ENCODE data around the gene PDE4B. TPM values are rescaled to one million over a fixed set of nuclear protein-coding genes. Genes with fewer than 3 reads are reported as not detected.

The PDE4B gene
- total and polyA plus RNA-seq, 9 of the 15 experiments (the other 6 are each of a cell fraction or from before 2014, with no cell fraction given) = 0.09 TPM; not detected in 8

DNA sequence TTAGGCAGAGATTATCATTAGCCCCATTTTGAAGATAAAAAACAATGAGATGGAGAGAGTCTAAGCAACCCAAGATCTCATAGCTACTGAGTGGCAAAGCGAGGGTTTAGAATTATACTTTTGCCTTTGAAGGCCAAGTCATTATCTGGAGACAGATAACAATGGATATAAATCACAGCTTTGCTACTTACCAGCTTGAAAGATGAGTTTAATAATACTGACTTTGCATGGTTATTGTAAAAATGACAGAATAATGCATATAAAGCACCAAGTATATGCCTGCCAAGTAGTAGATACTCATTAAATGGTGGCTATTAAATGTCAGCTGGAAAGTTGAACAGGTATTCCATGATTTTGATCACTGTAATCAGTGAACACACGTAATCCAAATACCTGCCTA lies 499.6 kb downstream of the PDE4B start:
- Histone ChIP-seq H3K4me1 (replicated peaks in 1 of 2; ENCODE audit: control insufficient read depth in 2 of 2, insufficient read depth in 2 of 2, low read length in 2 of 2) (no peaks in the 10 kb centered on the region), H4K20me1 (replicated peaks; ENCODE audit: control insufficient read depth, insufficient read depth, low read length) (no peaks in the 10 kb centered on the region), H3K79me2 (ENCODE audit: control insufficient read depth, insufficient read depth, low read length) (no peaks in the 10 kb centered on the region), H3K4me2 (ENCODE audit: insufficient read depth, low read length) (no peak overlapping the region), H3K9me3 (replicated peaks; ENCODE audit: control insufficient read depth, insufficient read depth, low read depth, low read length) (no peaks in the 10 kb centered on the region), H2AFZ (ENCODE audit: low read depth, low read length) (no peak overlapping the region), H3K27ac (ENCODE audit: extremely low read depth, low read depth, low read length) (no peak overlapping the region), H3K9me1 (ENCODE audit: control insufficient read depth, insufficient read depth, low read length) (no peaks in the 10 kb centered on the region), H3K36me3 (ENCODE audit: control insufficient read depth, insufficient read depth, low read length) (no peaks in the 10 kb centered on the region), H3K27me3 (ENCODE audit: control insufficient read depth in 2 of 2, insufficient read depth in 2 of 2, low read length in 2 of 2) (no peaks in the 10 kb centered on the region), H3K4me3 (no peak overlapping the region), H3K9ac (ENCODE audit: insufficient read depth in 1 of 2, low read depth in 2 of 2, low read length in 2 of 2) (no peak overlapping the region)
- POLR2A ChIA-PET = interaction anchor here (1.0 kb wide), 2 partner anchors 9 to 10 kb away, joined by 3 to 4 read pairs; no protein-coding TSS in a partner anchor
- CTCF ChIA-PET (ENCODE audit: low intra/inter-chr PET ratio) = no interaction called here
- no peak for ATAC-seq
- FAIRE-seq = no peak
- no peak for DNase-seq (ENCODE audit: extremely low read depth in 1 of 4, low spot score in 3 of 4)
- BruUV-seq (replicated peaks) = no TSS peak
- in situ Hi-C loops (cut with MboI) (no loop called here), intact Hi-C loops (cut with micrococcal nuclease) (no loop called here)
- WGBS (ENCODE audit: insufficient coverage, low coverage, missing lambda C conversion rate) = 0% methylated on average over 2 of the region's 2 CpGs
- TF ChIP-seq ZNF232 (CRISPR knock-in tag; IDR thresholded peaks at IDR 0.05) (no peak), KAT8 (IDR thresholded peaks at IDR 0.05; ENCODE audit: low read depth) (no peak)

DNA sequence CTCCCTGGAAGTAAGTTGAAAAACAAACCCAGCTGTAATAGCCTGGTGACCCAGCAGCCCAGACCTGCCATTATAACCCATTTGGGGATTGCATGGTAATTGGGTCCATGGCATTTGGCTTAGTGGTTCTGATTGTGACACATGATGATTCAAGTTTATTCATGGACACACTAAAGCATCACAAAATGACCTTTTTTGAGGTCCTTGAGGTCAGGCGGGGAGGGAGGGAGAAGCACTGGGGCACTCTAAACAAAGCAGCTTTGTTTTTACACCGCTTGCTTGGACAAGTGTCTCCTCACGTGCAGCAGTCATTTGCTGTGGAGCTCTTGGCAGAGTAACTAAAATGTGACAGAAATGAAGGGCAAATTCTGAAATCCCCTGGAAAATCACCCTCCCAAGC lies 500.2 kb downstream of the PDE4B start:
- no peak overlapping the region for H2AFZ ChIP-seq (ENCODE audit: low read depth, low read length)
- BruUV-seq (replicated peaks) = no TSS peak
- no peaks in the 10 kb centered on the region for H3K9me1 ChIP-seq (ENCODE audit: control insufficient read depth, insufficient read depth, low read length)
- H3K27ac ChIP-seq (ENCODE audit: extremely low read depth, low read depth, low read length) = no peak overlapping the region
- H3K9me3 ChIP-seq (replicated peaks; ENCODE audit: control insufficient read depth, insufficient read depth, low read depth, low read length) = no peaks in the 10 kb centered on the region
- no peak overlapping the region for H3K4me2 ChIP-seq (ENCODE audit: insufficient read depth, low read length)
- 2% methylated on average over 3 of the region's 3 CpGs for WGBS (ENCODE audit: insufficient coverage, low coverage, missing lambda C conversion rate)
- DNase-seq (ENCODE audit: extremely low read depth in 1 of 4, low spot score in 3 of 4) (no peak), ATAC-seq (no peak), FAIRE-seq (no peak)
- H3K4me3 ChIP-seq = no peak overlapping the region
- no peaks in the 10 kb centered on the region for H3K36me3 ChIP-seq (ENCODE audit: control insufficient read depth, insufficient read depth, low read length)
- H3K79me2 ChIP-seq (ENCODE audit: control insufficient read depth, insufficient read depth, low read length) = no peaks in the 10 kb centered on the region
- H3K27me3 ChIP-seq (ENCODE audit: control insufficient read depth in 2 of 2, insufficient read depth in 2 of 2, low read length in 2 of 2) = no peaks in the 10 kb centered on the region
- CTCF ChIA-PET (ENCODE audit: low intra/inter-chr PET ratio) = no interaction called here
- H3K4me1 ChIP-seq (replicated peaks in 1 of 2; ENCODE audit: control insufficient read depth in 2 of 2, insufficient read depth in 2 of 2, low read length in 2 of 2) = no peaks in the 10 kb centered on the region
- no peaks in the 10 kb centered on the region for H4K20me1 ChIP-seq (replicated peaks; ENCODE audit: control insufficient read depth, insufficient read depth, low read length)
- POLR2A ChIA-PET = interaction anchor here (1.0 kb wide), 1 partner anchor 9 kb away, joined by 3 read pairs; no protein-coding TSS in a partner anchor
- intact Hi-C loops (cut with micrococcal nuclease) = no loop called here
- no peak overlapping the region for H3K9ac ChIP-seq (ENCODE audit: insufficient read depth in 1 of 2, low read depth in 2 of 2, low read length in 2 of 2)
- in situ Hi-C loops (cut with MboI) = no loop called here
- TF ChIP-seq UBTF (IDR thresholded peaks at IDR 0.05; ENCODE audit: borderline replicate concordance in 1 of 2, low read depth in 2 of 2, low read length in 2 of 2) (no peak), SRSF7 (optimal IDR thresholded peaks at IDR 0.05; ENCODE audit: low read depth, low read length) (no peak), CGGBP1 (CRISPR knock-in tag; IDR thresholded peaks at IDR 0.05) (no peak), ZBTB5 (IDR thresholded peaks at IDR 0.05) (no peak)
- TF ChIP-seq, protein P1, sequence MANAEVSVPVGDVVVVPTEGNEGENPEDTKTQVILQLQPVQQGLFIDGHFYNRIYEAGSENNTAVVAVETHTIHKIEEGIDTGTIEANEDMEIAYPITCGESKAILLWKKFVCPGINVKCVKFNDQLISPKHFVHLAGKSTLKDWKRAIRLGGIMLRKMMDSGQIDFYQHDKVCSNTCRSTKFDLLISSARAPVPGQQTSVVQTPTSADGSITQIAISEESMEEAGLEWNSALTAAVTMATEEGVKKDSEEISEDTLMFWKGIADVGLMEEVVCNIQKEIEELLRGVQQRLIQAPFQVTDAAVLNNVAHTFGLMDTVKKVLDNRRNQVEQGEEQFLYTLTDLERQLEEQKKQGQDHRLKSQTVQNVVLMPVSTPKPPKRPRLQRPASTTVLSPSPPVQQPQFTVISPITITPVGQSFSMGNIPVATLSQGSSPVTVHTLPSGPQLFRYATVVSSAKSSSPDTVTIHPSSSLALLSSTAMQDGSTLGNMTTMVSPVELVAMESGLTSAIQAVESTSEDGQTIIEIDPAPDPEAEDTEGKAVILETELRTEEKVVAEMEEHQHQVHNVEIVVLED (CRISPR knock-in tag; IDR thresholded peaks at IDR 0.05) = no peak
